Measurements from ENCODE around the gene PXT1.
"Not testable (repeated sequence)": the region's sequence is repeated elsewhere in the genome, so short reads cannot be mapped to it uniquely, and the experiment has no call there.

Gene PXT1

GRCh38 chr6:36364669-36365479 lies 77.8 kb downstream of the PXT1 start:
- no peaks in the 10 kb centered on the region for H3K27me3 ChIP-seq (ENCODE audit: low read depth)
- H3K4me1 ChIP-seq: peaks cover 3% of the 10 kb centered on the region; the same call in 1 of the 2 replicates
- no peak overlapping the region for H3K4me3 ChIP-seq
- in situ Hi-C loops (cut with MboI; ENCODE audit: low sequenced_read_pairs): loop anchor here (5.0 kb wide), 1 partner anchor 243 kb away; no protein-coding TSS in a partner anchor
- H3K36me3 ChIP-seq (replicated peaks): no peaks in the 10 kb centered on the region
- no peaks in the 10 kb centered on the region for H3K9me3 ChIP-seq
- no peak for DNase-seq (ENCODE audit: low spot score in 2 of 2)

GRCh38 chr6:36364061-36364635 lies 78.5 kb downstream of the PXT1 start:
- H3K27me3 ChIP-seq (ENCODE audit: low read depth); H3K9me3 ChIP-seq; H3K36me3 ChIP-seq (replicated peaks); DNase-seq (ENCODE audit: low spot score in 2 of 2); H3K4me3 ChIP-seq; H3K4me1 ChIP-seq: not testable (repeated sequence)
- in situ Hi-C loops (cut with MboI; ENCODE audit: low sequenced_read_pairs): loop anchor here (5.0 kb wide), 1 partner anchor 242 kb away; no protein-coding TSS in a partner anchor

GRCh38 chr6:36363371-36363752 lies 79.3 kb downstream of the PXT1 start:
- not testable (repeated sequence) for DNase-seq (ENCODE audit: low spot score in 2 of 2); H3K4me3 ChIP-seq; H3K36me3 ChIP-seq (replicated peaks); H3K27me3 ChIP-seq (ENCODE audit: low read depth); H3K4me1 ChIP-seq; H3K9me3 ChIP-seq
- in situ Hi-C loops (cut with MboI; ENCODE audit: low sequenced_read_pairs): loop anchor here (5.0 kb wide), 1 partner anchor 241 kb away; no protein-coding TSS in a partner anchor

- H3K4me3 ChIP-seq: no peak overlapping the region
- no peaks in the 10 kb centered on the region for H3K27me3 ChIP-seq (ENCODE audit: low read depth)
- no peaks in the 10 kb centered on the region; the same call in 1 of the 2 replicates for H3K4me1 ChIP-seq
- no peaks in the 10 kb centered on the region for H3K36me3 ChIP-seq (replicated peaks)
- no peaks in the 10 kb centered on the region for H3K9me3 ChIP-seq
- in situ Hi-C loops (cut with MboI; ENCODE audit: low sequenced_read_pairs): loop anchor here (5.0 kb wide), 1 partner anchor 240 kb away; no protein-coding TSS in a partner anchor
- DNase-seq (ENCODE audit: low spot score in 2 of 2): no peak
Measured at GRCh38 chr6:36362551-36363370, 79.9 kb downstream of the PXT1 start.

GRCh38 chr6:36361071-36361470 lies 81.6 kb downstream of the PXT1 start:
- H3K36me3 ChIP-seq (replicated peaks): no peaks in the 10 kb centered on the region
- in situ Hi-C loops (cut with MboI; ENCODE audit: low sequenced_read_pairs): loop anchor here (5.0 kb wide), 1 partner anchor 239 kb away; no protein-coding TSS in a partner anchor
- DNase-seq (ENCODE audit: low spot score in 2 of 2): no peak
- H3K4me3 ChIP-seq: no peak overlapping the region
- H3K9me3 ChIP-seq: no peaks in the 10 kb centered on the region
- H3K4me1 ChIP-seq: no peaks in the 10 kb centered on the region; the same call in 1 of the 2 replicates
- H3K27me3 ChIP-seq (ENCODE audit: low read depth): no peaks in the 10 kb centered on the region

- no peaks in the 10 kb centered on the region; the same call in 1 of the 2 replicates for H3K4me1 ChIP-seq
Measured at GRCh38 chr6:36360241-36361054, 82.2 kb downstream of the PXT1 start.

GRCh38 chr6:36358226-36358915 lies 84.3 kb downstream of the PXT1 start:
- H3K27me3 ChIP-seq (ENCODE audit: low read depth): no peaks in the 10 kb centered on the region
- H3K9me3 ChIP-seq: no peaks in the 10 kb centered on the region
- in situ Hi-C loops (cut with MboI; ENCODE audit: low sequenced_read_pairs): loop anchor here (5.0 kb wide), 1 partner anchor 56 kb away; no protein-coding TSS in a partner anchor
- H3K36me3 ChIP-seq (replicated peaks): no peaks in the 10 kb centered on the region
- no peak overlapping the region for H3K4me3 ChIP-seq
- no peak for DNase-seq (ENCODE audit: low spot score in 2 of 2)
- no peaks in the 10 kb centered on the region; the same call in 1 of the 2 replicates for H3K4me1 ChIP-seq

More at GRCh38 chr6:36360241-36361054, 82.2 kb downstream of the PXT1 start:
- H3K36me3 ChIP-seq (replicated peaks): no peaks in the 10 kb centered on the region
- H3K4me3 ChIP-seq: no peak overlapping the region
- peak; percentile 77 to 86 for DNase-seq (ENCODE audit: low spot score in 2 of 2)
- H3K9me3 ChIP-seq: no peaks in the 10 kb centered on the region
- H3K27me3 ChIP-seq (ENCODE audit: low read depth): no peaks in the 10 kb centered on the region
- in situ Hi-C loops (cut with MboI; ENCODE audit: low sequenced_read_pairs): loop anchor here (5.0 kb wide), 1 partner anchor 238 kb away; no protein-coding TSS in a partner anchor

- Histone ChIP-seq H3K4me1 (no peaks in the 10 kb centered on the region; the same call in 1 of the 2 replicates), H3K4me3 (no peak overlapping the region), H3K9me3 (no peaks in the 10 kb centered on the region), H3K27me3 (ENCODE audit: low read depth) (no peaks in the 10 kb centered on the region), H3K36me3 (replicated peaks) (no peaks in the 10 kb centered on the region)
- no peak for DNase-seq (ENCODE audit: low spot score in 2 of 2)
- in situ Hi-C loops (cut with MboI; ENCODE audit: low sequenced_read_pairs): loop anchor here (5.0 kb wide), 1 partner anchor 56 kb away; no protein-coding TSS in a partner anchor
Measured at GRCh38 chr6:36357872-36358225, 84.8 kb downstream of the PXT1 start.

- H3K9me3 ChIP-seq: no peaks in the 10 kb centered on the region
- no peaks in the 10 kb centered on the region; the same call in 1 of the 2 replicates for H3K4me1 ChIP-seq
- no peak for DNase-seq (ENCODE audit: low spot score in 2 of 2)
- no peaks in the 10 kb centered on the region for H3K36me3 ChIP-seq (replicated peaks)
- no peak overlapping the region for H3K4me3 ChIP-seq
- in situ Hi-C loops (cut with MboI; ENCODE audit: low sequenced_read_pairs): loop anchor here (5.0 kb wide), 1 partner anchor 54 kb away; no protein-coding TSS in a partner anchor
- no peaks in the 10 kb centered on the region for H3K27me3 ChIP-seq (ENCODE audit: low read depth)
Measured at GRCh38 chr6:36355819-36356218, 86.8 kb downstream of the PXT1 start.

- Histone ChIP-seq H3K4me3 (no peak overlapping the region), H3K36me3 (replicated peaks) (no peaks in the 10 kb centered on the region), H3K27me3 (ENCODE audit: low read depth) (no peaks in the 10 kb centered on the region), H3K4me1 (no peaks in the 10 kb centered on the region), H3K9me3 (no peaks in the 10 kb centered on the region)
- in situ Hi-C loops (cut with MboI; ENCODE audit: low sequenced_read_pairs): no loop called here
- DNase-seq (ENCODE audit: low spot score in 2 of 2): no peak
Measured at GRCh38 chr6:36353411-36353915, 89.2 kb downstream of the PXT1 start.

GRCh38 chr6:36352477-36353157 lies 90.0 kb downstream of the PXT1 start:
- H3K27me3 ChIP-seq (ENCODE audit: low read depth): no peaks in the 10 kb centered on the region
- no peak overlapping the region for H3K4me3 ChIP-seq
- in situ Hi-C loops (cut with MboI; ENCODE audit: low sequenced_read_pairs): no loop called here
- no peak for DNase-seq (ENCODE audit: low spot score in 2 of 2)
- no peaks in the 10 kb centered on the region for H3K4me1 ChIP-seq
- no peaks in the 10 kb centered on the region for H3K9me3 ChIP-seq
- no peaks in the 10 kb centered on the region for H3K36me3 ChIP-seq (replicated peaks)
